Natural killer cell (primary cell): ENCODE data around the gene SULT2B1. TPM values are rescaled to one million over a fixed set of nuclear protein-coding genes. Genes with fewer than 3 reads are reported as not detected.

Experiments used
- ATAC-seq, 3 donors: fragments of 150-1000 bp in 2 of 3; fragments of 200-7000 bp in 1 of 3; cut with Tn5 transposase; 1 replicate in 1 of 3; 2 replicates in 2 of 3; pipeline ENCODE4 v1.10.0; 2021; ENCODE audit warnings: mild to moderate bottlenecking in 2 of 3, moderate library complexity in 2 of 3
- DNase-seq, 2 donors: peaks; one replicate each; pipeline versions ENCODE4 v3.0.0 to v3.0.0-alpha.2; 2013 to 2021; ENCODE audit warnings: mixed read lengths in 1 of 2
- H3K27ac ChIP-seq: one replicate; pipeline ENCODE4 v1.5.1; 2013; ENCODE audit warnings: mild to moderate bottlenecking, low read length
- H3K27me3 ChIP-seq: one replicate; pipeline ENCODE4 v1.6.1; 2013; ENCODE audit warnings: low read length; ENCODE audit not compliant: control insufficient read depth, insufficient read depth
- H3K36me3 ChIP-seq: one replicate; pipeline ENCODE4 v1.6.1; 2013; ENCODE audit warnings: low read length; ENCODE audit not compliant: control insufficient read depth, insufficient read depth
- H3K4me1 ChIP-seq: one replicate; pipeline ENCODE4 v1.6.1; 2013; ENCODE audit warnings: low read length; ENCODE audit not compliant: control insufficient read depth, insufficient read depth
- H3K4me3 ChIP-seq: one replicate; pipeline ENCODE4 v1.5.1; 2013; ENCODE audit warnings: low read length
- H3K9me3 ChIP-seq: one replicate; pipeline ENCODE4 v1.6.1; 2013; ENCODE audit warnings: low read length; ENCODE audit not compliant: control insufficient read depth, insufficient read depth
- H3K27ac Mint-ChIP-seq, 2 donors: one replicate each; pipeline ENCODE4 v1.8.0; 2022; ENCODE audit warnings: mild to moderate bottlenecking in 2 of 2, mixed read lengths in 2 of 2, moderate library complexity in 1 of 2
- H3K27me3 Mint-ChIP-seq, 2 donors: one replicate each; pipeline ENCODE4 v1.8.0; 2022; ENCODE audit warnings: low read depth in 2 of 2, mixed read lengths in 2 of 2
- H3K36me3 Mint-ChIP-seq: one replicate; pipeline ENCODE4 v1.8.0; 2022; ENCODE audit warnings: mixed read lengths
- H3K4me1 Mint-ChIP-seq, 2 donors: one replicate each; pipeline ENCODE4 v1.8.0; 2022; ENCODE audit warnings: mixed read lengths in 2 of 2
- H3K4me3 Mint-ChIP-seq: one replicate; pipeline ENCODE4 v1.8.0; 2022; ENCODE audit warnings: mild to moderate bottlenecking, moderate library complexity, mixed read lengths
- H3K9me3 Mint-ChIP-seq, 2 donors: one replicate each; pipeline ENCODE4 v1.8.0; 2022; ENCODE audit warnings: mixed read lengths in 2 of 2
- CTCF ChIP-seq: fragments of 200-600 bp; IDR thresholded peaks from one replicate; pipeline ENCODE4 v1.8.0; 2022; ENCODE audit warnings: antibody characterized with exemption
- WGBS: methylation state at CpG from one replicate; pipeline ENCODE4 v1.1.7; 2013; ENCODE audit warnings: missing lambda C conversion rate; ENCODE audit not compliant: insufficient coverage; 5-methylcytosine and 5-hydroxymethylcytosine counted together
- intact Hi-C: fragments of 100-400 bp; cut with micrococcal nuclease; formaldehyde crosslinking; loops from one replicate; pipeline ENCODE4 v1.14.2; 2022
- total RNA-seq, 4 donors: library from RNA; stranded (reverse); fragments of 120-200 nt in 1 of 4; gene quantifications; one replicate each; pipeline versions ENCODE4 v1.2.3 to v1.2.4, GENCODE V29; 2013 to 2022

SULT2B1 gene
- total RNA-seq, 3 donors from 2014 or later (not counting 1 experiment from before 2014, with no cell fraction given): 0.40 TPM; not detected in 2

GRCh38 chr19:48638831-48639381 lies 86.9 kb downstream of the SULT2B1 start:
- Histone ChIP-seq H3K4me1 (peaks cover 38% of the 10 kb centered on the region), H3K4me3 (peak overlapping the region; percentile 60), H3K27ac (peak overlapping the region; percentile 97), H3K9me3 (no peaks in the 10 kb centered on the region), H3K36me3 (no peaks in the 10 kb centered on the region), H3K27me3 (no peaks in the 10 kb centered on the region)
- Mint-ChIP-seq H3K27me3 (no peaks in the 10 kb centered on the region), H3K36me3 (no peaks in the 10 kb centered on the region), H3K9me3 (peaks cover 0 to 4% of the 10 kb centered on the region in 2 donors), H3K4me1 (peaks cover 39 to 50% of the 10 kb centered on the region in 2 donors), H3K4me3 (peak overlapping the region; percentile 95), H3K27ac (peak overlapping the region; percentile 99)
- DNase-seq (peak in 1 of 2 donors; percentile 51), ATAC-seq (no peak)
- intact Hi-C loops: loop anchor here (1.0 to 10.0 kb wide), 7 partner anchors 7 to 1003 kb away; partner anchors contain the start of genes CA11, GYS1, PPP1R15A and RRAS
- 98% methylated on average over 12 of the region's 16 CpGs for WGBS
- no peak for TF ChIP-seq CTCF

GRCh38 chr19:48639483-48640375 lies 87.8 kb downstream of the SULT2B1 start:
- ATAC-seq: no peak
- DNase-seq: peak in 1 of 2 donors; percentile 47
- H3K36me3 Mint-ChIP-seq: no peaks in the 10 kb centered on the region
- peak overlapping the region; percentile 99 for H3K27ac Mint-ChIP-seq
- H3K27me3 Mint-ChIP-seq: no peaks in the 10 kb centered on the region
- intact Hi-C loops: loop anchor here (5.0 to 10.0 kb wide), 7 partner anchors 38 to 1003 kb away; partner anchors contain the start of genes FTL, GYS1, PPP1R15A and RRAS
- H3K27ac ChIP-seq: peak overlapping the region; percentile 97
- WGBS: 88% methylated on average over 29 of the region's 33 CpGs
- H3K4me3 Mint-ChIP-seq: peak overlapping the region; percentile 95
- H3K4me3 ChIP-seq: no peak overlapping the region
- peaks cover 32 to 44% of the 10 kb centered on the region in 2 donors for H3K4me1 Mint-ChIP-seq
- no peak for TF ChIP-seq CTCF
- no peaks in the 10 kb centered on the region for H3K36me3 ChIP-seq
- H3K9me3 Mint-ChIP-seq: peaks cover 0 to 4% of the 10 kb centered on the region in 2 donors
- H3K4me1 ChIP-seq: peaks cover 36% of the 10 kb centered on the region
- no peaks in the 10 kb centered on the region for H3K9me3 ChIP-seq
- no peaks in the 10 kb centered on the region for H3K27me3 ChIP-seq

- Mint-ChIP-seq H3K4me1 (peaks cover 32 to 48% of the 10 kb centered on the region in 2 donors), H3K36me3 (no peaks in the 10 kb centered on the region), H3K9me3 (peaks cover 0 to 4% of the 10 kb centered on the region in 2 donors), H3K27ac (no peak overlapping the region), H3K4me3 (no peak overlapping the region), H3K27me3 (peaks cover 0 to 3% of the 10 kb centered on the region in 2 donors)
- no peak for TF ChIP-seq CTCF
- ATAC-seq (no peak), DNase-seq (no peak)
- H3K4me3 ChIP-seq: no peak overlapping the region
- WGBS: 99% methylated on average over 2 of the region's 2 CpGs
- intact Hi-C loops: loop anchor here (10.0 kb wide), 1 partner anchor 323 kb away; the partner anchor contains the start of gene FTL
- peaks cover 42% of the 10 kb centered on the region for H3K4me1 ChIP-seq
- H3K27ac ChIP-seq: no peak overlapping the region
- no peaks in the 10 kb centered on the region for H3K9me3 ChIP-seq
- H3K27me3 ChIP-seq: no peaks in the 10 kb centered on the region
- H3K36me3 ChIP-seq: no peaks in the 10 kb centered on the region
Observed at GRCh38 chr19:48641850-48642249, 89.9 kb downstream of the SULT2B1 start.
